NT2/D1 (cell line): ENCODE results near the gene TMEM233.

Experiments used
- SUZ12 ChIP-seq: IDR thresholded peaks from 2 replicates; pipeline ENCODE4 v1.6.1; 2011; ENCODE audit not compliant: insufficient read length, insufficient read depth; ENCODE audit errors: extremely low read depth
- YY1 ChIP-seq: IDR thresholded peaks from 2 replicates; pipeline ENCODE4 v1.6.1; 2011; ENCODE audit not compliant: insufficient read length, insufficient read depth
- ZNF274 ChIP-seq: IDR thresholded peaks from 2 replicates; pipeline ENCODE4 v1.6.1; 2011; ENCODE audit warnings: mild to moderate bottlenecking, low read depth, low read length

DNA sequence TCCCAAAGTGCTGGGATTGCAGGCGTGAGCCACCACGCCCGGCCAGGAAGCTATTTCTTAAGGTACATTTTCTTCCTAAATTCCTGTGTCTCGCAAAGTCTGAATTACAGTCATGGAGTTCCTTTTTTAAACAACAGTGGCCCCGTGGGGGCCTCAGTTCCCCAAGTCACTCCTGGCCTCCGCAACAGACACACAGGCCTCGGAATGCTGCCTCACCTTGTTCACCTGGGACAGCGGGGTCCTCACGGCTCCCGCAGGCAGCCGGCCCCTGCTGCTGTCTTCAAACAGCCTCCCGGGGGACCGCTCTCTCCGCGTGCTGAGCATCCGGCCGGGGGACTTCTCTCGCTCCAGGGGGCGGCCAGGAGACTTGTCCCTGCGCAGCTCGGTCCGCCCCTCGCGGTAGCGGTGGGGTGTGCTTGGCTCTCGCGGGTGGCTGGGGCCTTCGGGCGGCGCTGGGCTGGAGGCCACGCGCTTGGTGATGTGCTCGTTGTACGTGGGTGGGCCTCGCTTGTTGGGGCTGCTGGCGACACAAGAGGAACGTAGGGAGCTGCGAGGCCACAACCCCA, 96.4 kb downstream of the TMEM233 start:
- TF ChIP-seq SUZ12 = no peak
- TF ChIP-seq YY1 = no peak
- TF ChIP-seq ZNF274 = no peak
